A549 treated with AZD9567 at 1 μM for 4 hours (cell line): ENCODE measurements around the gene PRSS58. TPM values are rescaled to one million over a fixed set of nuclear protein-coding genes. Genes with fewer than 3 reads are reported as not detected.

ENCODE experiments used
- total RNA-seq: library from RNA; stranded (reverse); fragments of 200-300 nt; extraction: Qiagen RNA extraction; gene quantifications from 5 replicates; pipeline ENCODE4 v1.2.3, GENCODE V29; 2022; ENCODE audit not compliant: insufficient read depth

PRSS58 gene
- total RNA-seq: not detected in 5 replicates

GRCh38 chr7:142257958-142258357 is at the start of gene PRSS58:
Gene PRSS58 (minus strand): TSS chr7:142258058. CDS start chr7:142257707, 351 bp downstream.

Other genes with a start within 250 kb of the PRSS58 start
- 0.01 to 0.05 TPM (median 0.02 TPM) in 4 of 5 replicates, not detected in the other for gene MGAM2, start 146.3 kb downstream of the PRSS58 start, total RNA-seq